ENCODE results near the gene MICALL2. TPM values are rescaled to one million over a fixed set of nuclear protein-coding genes. Genes with fewer than 3 reads are reported as not detected.

Gene MICALL2
- total RNA-seq, 4 donors from 2014 or later = 10.0 to 16.6 (median 14.3) TPM

DNA sequence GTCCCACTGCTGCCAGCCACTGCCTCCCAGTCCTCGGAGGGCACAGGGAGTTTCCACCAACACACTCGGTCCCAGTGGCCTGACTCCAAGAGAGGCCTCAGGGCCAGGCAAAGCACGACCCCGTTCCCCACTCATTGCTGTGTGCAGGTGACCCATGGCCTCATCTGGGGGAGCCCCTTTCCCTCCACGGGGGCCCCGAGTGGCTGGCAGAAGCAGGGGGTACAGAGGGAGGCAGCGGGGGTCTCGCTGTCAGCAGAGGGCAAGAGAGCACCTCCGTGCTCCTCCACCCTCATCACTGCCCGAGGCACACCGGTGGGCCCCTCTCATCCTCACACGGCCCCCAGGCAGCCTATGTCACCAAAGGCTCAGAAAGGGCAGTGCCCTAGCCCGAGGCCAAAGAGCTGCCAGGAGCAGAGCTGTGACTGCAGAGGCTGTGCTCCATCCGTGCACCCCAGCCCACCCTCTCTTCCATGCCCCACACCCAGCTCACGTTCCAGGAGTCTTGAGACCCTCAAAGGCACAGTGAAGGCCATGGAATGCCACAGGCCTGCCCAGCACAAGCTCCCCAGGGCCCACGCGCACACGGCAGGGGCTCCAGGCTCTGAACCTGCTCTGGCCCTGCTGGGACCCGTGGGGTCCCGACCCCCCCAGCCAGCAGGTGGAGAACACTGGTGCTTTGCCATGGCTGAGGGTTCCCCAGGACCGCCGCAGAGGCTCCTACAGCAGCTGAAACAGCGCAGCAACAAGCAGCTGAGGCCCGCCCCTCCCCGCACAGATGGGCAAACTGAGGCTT, 25.9 kb downstream of the MICALL2 start:
- Histone ChIP-seq H3K4me3 (replicated peaks in 1 of 3) (no peak overlapping the region), H3K4me1 (no peaks in the 10 kb centered on the region), H3K36me3 (no peaks in the 10 kb centered on the region), H3K9me3 (no peaks in the 10 kb centered on the region), H3K27ac (no peak overlapping the region), H3K27me3 (no peaks in the 10 kb centered on the region)
- intact Hi-C loops (cut with DNase I) = no loop called here
- TF ChIP-seq, protein P1, sequence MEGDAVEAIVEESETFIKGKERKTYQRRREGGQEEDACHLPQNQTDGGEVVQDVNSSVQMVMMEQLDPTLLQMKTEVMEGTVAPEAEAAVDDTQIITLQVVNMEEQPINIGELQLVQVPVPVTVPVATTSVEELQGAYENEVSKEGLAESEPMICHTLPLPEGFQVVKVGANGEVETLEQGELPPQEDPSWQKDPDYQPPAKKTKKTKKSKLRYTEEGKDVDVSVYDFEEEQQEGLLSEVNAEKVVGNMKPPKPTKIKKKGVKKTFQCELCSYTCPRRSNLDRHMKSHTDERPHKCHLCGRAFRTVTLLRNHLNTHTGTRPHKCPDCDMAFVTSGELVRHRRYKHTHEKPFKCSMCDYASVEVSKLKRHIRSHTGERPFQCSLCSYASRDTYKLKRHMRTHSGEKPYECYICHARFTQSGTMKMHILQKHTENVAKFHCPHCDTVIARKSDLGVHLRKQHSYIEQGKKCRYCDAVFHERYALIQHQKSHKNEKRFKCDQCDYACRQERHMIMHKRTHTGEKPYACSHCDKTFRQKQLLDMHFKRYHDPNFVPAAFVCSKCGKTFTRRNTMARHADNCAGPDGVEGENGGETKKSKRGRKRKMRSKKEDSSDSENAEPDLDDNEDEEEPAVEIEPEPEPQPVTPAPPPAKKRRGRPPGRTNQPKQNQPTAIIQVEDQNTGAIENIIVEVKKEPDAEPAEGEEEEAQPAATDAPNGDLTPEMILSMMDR (IDR thresholded peaks at IDR 0.05) = no peak
- TF ChIP-seq POLR2A (IDR thresholded peaks at IDR 0.05) = no peak
- WGBS, 2 donors = 67 to 77% methylated on average over 3 to 9 of the region's 25 CpGs
- no peak for DNase-seq

GRCh38 chr7:1432411-1433082, 26.7 kb downstream of the MICALL2 start:
- H3K27me3 ChIP-seq = no peaks in the 10 kb centered on the region
- WGBS, 2 donors = 17 to 40% methylated on average over 17 to 21 of the region's 30 CpGs

DNA sequence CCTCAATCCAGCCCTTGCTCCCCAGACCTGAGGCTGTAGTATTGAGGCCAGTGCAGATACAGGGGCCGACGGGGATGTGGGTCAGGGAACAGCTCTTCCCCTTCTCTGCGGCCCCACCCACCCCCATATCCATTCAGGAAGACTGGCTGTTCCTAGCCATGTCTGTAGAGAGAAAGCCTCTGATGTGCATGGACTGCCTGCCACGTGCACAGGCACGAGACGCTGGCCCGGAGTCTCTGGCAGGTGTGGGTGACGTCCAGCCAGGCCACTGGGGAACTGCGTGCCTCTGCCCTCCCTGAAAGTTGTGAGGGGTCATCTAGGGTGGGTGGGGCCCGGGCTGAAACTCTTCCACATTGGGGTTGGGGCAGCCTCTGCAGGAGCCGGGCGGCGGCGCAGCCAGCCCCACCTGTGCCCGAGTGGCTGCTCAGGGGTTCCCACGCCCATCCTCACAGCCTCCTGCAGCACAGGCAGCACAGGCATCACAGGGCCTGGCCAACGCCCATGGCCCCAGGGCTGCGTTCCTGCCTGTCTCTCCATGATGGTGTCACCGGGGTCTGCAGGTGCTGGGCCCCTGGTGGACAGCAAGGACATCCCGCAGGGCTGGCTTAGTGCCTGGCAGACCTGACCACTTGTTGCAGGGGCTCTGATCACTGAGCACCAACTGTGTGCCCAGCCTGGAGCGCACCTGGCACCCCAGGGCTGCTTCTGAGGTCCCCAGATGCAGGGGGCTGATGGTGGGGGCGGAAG, 27.5 kb downstream of the MICALL2 start:
- Histone ChIP-seq H3K27me3 (no peaks in the 10 kb centered on the region), H3K36me3 (no peaks in the 10 kb centered on the region), H3K4me1 (no peaks in the 10 kb centered on the region), H3K4me3 (replicated peaks in 1 of 3) (no peak overlapping the region), H3K27ac (no peak overlapping the region), H3K9me3 (no peaks in the 10 kb centered on the region)
- DNase-seq = no peak
- TF ChIP-seq, protein P1 (IDR thresholded peaks at IDR 0.05) = no peak
- no peak for TF ChIP-seq POLR2A (IDR thresholded peaks at IDR 0.05)
- intact Hi-C loops (cut with DNase I) = no loop called here
- WGBS, 2 donors = 62 to 67% methylated on average over 1 to 11 of the region's 22 CpGs

More at GRCh38 chr7:1432411-1433082, 26.7 kb downstream of the MICALL2 start:
- Histone ChIP-seq H3K9me3 (no peaks in the 10 kb centered on the region), H3K4me3 (replicated peaks in 1 of 3) (no peak overlapping the region), H3K4me1 (no peaks in the 10 kb centered on the region), H3K27ac (no peak overlapping the region), H3K36me3 (no peaks in the 10 kb centered on the region)
- TF ChIP-seq, protein P1 (IDR thresholded peaks at IDR 0.05) = peak; percentile 76 to 97 (median 88)
- TF ChIP-seq POLR2A (IDR thresholded peaks at IDR 0.05) = no peak
- intact Hi-C loops (cut with DNase I) = no loop called here
- peak; percentile 62 to 72 for DNase-seq

DNA sequence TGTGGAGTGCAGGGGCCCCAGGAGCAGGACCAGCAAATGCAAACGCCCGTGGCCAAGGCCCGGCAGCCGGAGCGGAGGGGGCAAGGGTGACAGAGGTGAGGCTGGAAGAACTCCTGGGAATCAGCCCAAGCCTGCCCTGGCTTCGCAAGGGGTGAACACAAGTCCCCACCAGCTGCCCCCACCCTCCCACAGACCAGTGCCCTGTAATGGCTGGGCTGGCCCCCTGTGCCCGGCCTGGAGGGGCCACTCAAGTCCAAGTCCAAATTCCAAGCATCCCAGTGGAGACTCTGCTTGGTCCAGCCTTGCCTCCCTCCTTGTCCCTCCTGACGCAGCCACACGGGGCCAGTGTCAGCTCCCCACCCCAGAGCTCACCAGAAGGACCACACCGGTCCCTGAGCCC, 28.0 kb downstream of the MICALL2 start:
- DNase-seq = no peak
- Histone ChIP-seq H3K9me3 (no peaks in the 10 kb centered on the region), H3K4me3 (replicated peaks in 1 of 3) (no peak overlapping the region), H3K27ac (no peak overlapping the region), H3K4me1 (no peaks in the 10 kb centered on the region), H3K36me3 (no peaks in the 10 kb centered on the region), H3K27me3 (no peaks in the 10 kb centered on the region)
- TF ChIP-seq POLR2A (IDR thresholded peaks at IDR 0.05) = no peak
- TF ChIP-seq, protein P1 (IDR thresholded peaks at IDR 0.05) = no peak
- 56 to 65% methylated on average over 6 of the region's 10 CpGs for WGBS, 2 donors
- intact Hi-C loops (cut with DNase I) = no loop called here
